Upper lobe of left lung (tissue), 4 donors: ENCODE data around the gene PEMT.

Experiments
- CTCF ChIP-seq, 6 experiments: fragments of 450-650 bp in 4 of 6; fragments of 200-600 bp in 2 of 6; sonication (generic) in 2 of 6; IDR thresholded peaks; one replicate each; pipeline ENCODE4 v1.5.1; 2016 to 2019; ENCODE audit warnings: antibody characterized with exemption in 6 of 6
- EP300 ChIP-seq, 4 donors: sonication (generic); formaldehyde crosslinking; IDR thresholded peaks; one replicate each; pipeline ENCODE4 v1.5.1; 2017; ENCODE audit warnings: antibody characterized with exemption in 4 of 4, control low read depth in 2 of 4
- POLR2AphosphoS5 ChIP-seq, 2 donors: sonication (generic); formaldehyde crosslinking; IDR thresholded peaks; one replicate each; pipeline ENCODE4 v1.5.1; 2017; ENCODE audit warnings: antibody characterized with exemption in 2 of 2

DNA sequence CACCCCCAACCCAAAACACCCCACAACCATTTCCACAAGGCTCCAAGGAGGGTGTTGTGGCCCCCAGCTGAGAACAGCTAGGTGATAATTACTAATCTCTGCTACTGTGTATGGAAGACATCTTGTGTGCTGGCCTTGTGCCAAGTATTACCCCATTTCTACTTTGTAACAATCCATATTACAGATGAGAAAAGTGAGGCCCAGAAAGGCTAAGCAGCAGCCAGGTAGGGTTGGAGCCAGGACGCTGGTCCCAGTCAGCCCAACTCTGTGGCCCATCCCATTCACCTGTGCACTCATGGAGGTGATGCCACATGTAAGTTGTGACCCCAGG, 12.4 kb upstream of the PEMT start:
- TF ChIP-seq CTCF (IDR thresholded peaks at IDR 0.05) (no peak), EP300 (IDR thresholded peaks at IDR 0.05) (no peak), POLR2AphosphoS5 (IDR thresholded peaks at IDR 0.05) (no peak)
